GM23338 (cell line): ENCODE data around the gene FARSA. TPM values are rescaled to one million over a fixed set of nuclear protein-coding genes. Genes with fewer than 3 reads are reported as not detected.

Source experiments
- ATAC-seq: fragments of 200-7000 bp; cut with Tn5 transposase; 3 replicates; pipeline ENCODE4 v1.9.1; 2020
- DNase-seq: peaks from one replicate; pipeline ENCODE4 v3.0.0-alpha.2; 2015; ENCODE audit warnings: low spot score
- H2AFZ ChIP-seq: fragments of 200-600 bp; sonication (generic); 2 replicates; pipeline ENCODE4 v1.8.0; 2016; ENCODE audit warnings: antibody characterized with exemption, mild to moderate bottlenecking, moderate library complexity
- H3F3A ChIP-seq: fragments of 200-600 bp; sonication (generic); replicated peaks from 2 replicates; pipeline ENCODE4 v1.8.0; 2017; ENCODE audit warnings: antibody characterized with exemption, mixed run types, low read depth
- H3K27ac ChIP-seq: fragments of 200-600 bp; sonication (generic); 2 replicates; pipeline ENCODE4 v1.6.1; 2016; ENCODE audit warnings: low read depth
- H3K27me3 ChIP-seq: fragments of 200-600 bp; sonication (generic); 2 replicates; pipeline ENCODE4 v1.8.0; 2016; ENCODE audit warnings: mild to moderate bottlenecking, mixed run types, moderate library complexity; ENCODE audit not compliant: insufficient read depth
- H3K36me3 ChIP-seq: fragments of 200-600 bp; sonication (generic); 2 replicates; pipeline ENCODE4 v1.8.0; 2016; ENCODE audit warnings: mild to moderate bottlenecking; ENCODE audit not compliant: insufficient read depth
- H3K4me1 ChIP-seq: fragments of 200-600 bp; sonication (generic); 2 replicates; pipeline ENCODE4 v1.8.0; 2016; ENCODE audit warnings: mild to moderate bottlenecking, moderate library complexity; ENCODE audit not compliant: insufficient read depth
- H3K4me2 ChIP-seq: fragments of 200-600 bp; sonication (generic); 2 replicates; pipeline ENCODE4 v1.7.1; 2017; ENCODE audit warnings: mixed run types
- H3K4me3 ChIP-seq: fragments of 200-600 bp; sonication (generic); 2 replicates; pipeline ENCODE4 v1.6.1; 2016; ENCODE audit warnings: mixed run types
- H3K79me2 ChIP-seq: fragments of 200-600 bp; sonication (generic); replicated peaks from 2 replicates; pipeline ENCODE4 v1.8.0; 2017; ENCODE audit warnings: mild to moderate bottlenecking; ENCODE audit not compliant: insufficient read depth
- H3K9me2 ChIP-seq: fragments of 200-600 bp; sonication (generic); 2 replicates; pipeline ENCODE4 v1.8.0; 2017; ENCODE audit not compliant: insufficient read depth
- H4K20me1 ChIP-seq: fragments of 200-600 bp; sonication (generic); replicated peaks from 2 replicates; pipeline ENCODE4 v1.8.0; 2017; ENCODE audit warnings: mild to moderate bottlenecking; ENCODE audit not compliant: insufficient read depth
- H3K27ac Mint-ChIP-seq: 2 replicates; pipeline ENCODE4 v1.8.0; 2020; ENCODE audit warnings: inconsistent platforms, mild to moderate bottlenecking, moderate library complexity, mixed read lengths
- H3K27me3 Mint-ChIP-seq: 3 replicates; pipeline ENCODE4 v1.8.0; 2022; ENCODE audit warnings: low read depth, mild to moderate bottlenecking, moderate library complexity, mixed read lengths, inconsistent platforms; ENCODE audit not compliant: insufficient read depth, poor library complexity
- H3K36me3 Mint-ChIP-seq: 3 replicates; pipeline ENCODE4 v1.8.0; 2021; ENCODE audit warnings: low read depth, mild to moderate bottlenecking, inconsistent platforms, moderate library complexity, mixed read lengths
- H3K4me1 Mint-ChIP-seq: 3 replicates; pipeline ENCODE4 v1.8.0; 2020; ENCODE audit warnings: mild to moderate bottlenecking, inconsistent platforms, mixed read lengths
- H3K4me3 Mint-ChIP-seq: 3 replicates; pipeline ENCODE4 v1.8.0; 2021; ENCODE audit warnings: moderate library complexity, mild to moderate bottlenecking, inconsistent platforms, mixed read lengths
- H3K9me3 Mint-ChIP-seq: 3 replicates; pipeline ENCODE4 v1.8.0; 2020; ENCODE audit warnings: moderate library complexity, mild to moderate bottlenecking, inconsistent platforms, mixed read lengths
- CREB1 ChIP-seq: fragments of 250-450 bp; sonication (Bioruptor Pico); IDR thresholded peaks from 2 replicates; pipeline ENCODE4 v1.5.0; 2020; ENCODE audit warnings: low read depth, mild to moderate bottlenecking, moderate library complexity
- CTCF ChIP-seq, 2 experiments: fragments of 200-600 bp in 1 of 2; sonication (generic) in 1 of 2; conservative IDR thresholded peaks; 2 replicates each; pipeline versions ENCODE4 v1.5.1 to v1.6.1; 2016 to 2017; ENCODE audit warnings: antibody characterized with exemption in 2 of 2, low read depth in 2 of 2, mild to moderate bottlenecking in 2 of 2, moderate library complexity in 1 of 2
- ETS1 ChIP-seq: IDR thresholded peaks from 2 replicates; pipeline ENCODE4 v1.6.1; 2016; ENCODE audit warnings: antibody characterized with exemption
- EZH2 ChIP-seq: fragments of 200-600 bp; sonication (generic); IDR thresholded peaks from one replicate; pipeline ENCODE4 v1.8.0; 2017; ENCODE audit warnings: antibody characterized with exemption, mild to moderate bottlenecking, low read depth; ENCODE audit not compliant: unreplicated experiment
- EZH2phosphoT487 ChIP-seq: fragments of 200-600 bp; sonication (generic); IDR thresholded peaks from one replicate; pipeline ENCODE4 v1.8.1; 2018; ENCODE audit warnings: antibody characterized with exemption; ENCODE audit not compliant: unreplicated experiment
- JUNB ChIP-seq: IDR thresholded peaks from one replicate; pipeline ENCODE4 v1.6.1; 2016; ENCODE audit warnings: antibody characterized with exemption; ENCODE audit not compliant: unreplicated experiment
- NANOG ChIP-seq: IDR thresholded peaks from 2 replicates; pipeline ENCODE4 v1.6.1; 2016; ENCODE audit warnings: antibody characterized with exemption, borderline replicate concordance
- POLR2AphosphoS5 ChIP-seq: IDR thresholded peaks from 2 replicates; pipeline ENCODE4 v1.6.1; 2016; ENCODE audit warnings: antibody characterized with exemption, low read depth
- REST ChIP-seq: IDR thresholded peaks from one replicate; pipeline ENCODE4 v1.6.1; 2018; ENCODE audit warnings: antibody characterized with exemption; ENCODE audit not compliant: unreplicated experiment
- STAT1 ChIP-seq: IDR thresholded peaks from one replicate; pipeline ENCODE4 v1.6.1; 2016; ENCODE audit warnings: antibody characterized with exemption; ENCODE audit not compliant: unreplicated experiment
- ZNF114 ChIP-seq: fragments of 250-450 bp; sonication (Bioruptor Pico); IDR thresholded peaks from 2 replicates; pipeline ENCODE4 v1.5.0; 2020; ENCODE audit warnings: mild to moderate bottlenecking, moderate library complexity
- ZNF331 ChIP-seq: fragments of 250-450 bp; sonication (Bioruptor Pico); IDR thresholded peaks from 2 replicates; pipeline ENCODE4 v1.5.0; 2020; ENCODE audit warnings: low read depth, mild to moderate bottlenecking, moderate library complexity
- ZNF462 ChIP-seq: fragments of 250-450 bp; sonication (Bioruptor Pico); IDR thresholded peaks from 2 replicates; pipeline ENCODE4 v1.5.0; 2020; ENCODE audit warnings: mild to moderate bottlenecking, moderate library complexity
- polyA plus RNA-seq: library from polyadenylated mRNA; unstranded; fragments of >200 nt; fragmentation: Nextera tagmentation; extraction: Ambion mirVana; gene quantifications from 2 replicates; pipeline ENCODE4 v1.2.1, GENCODE V29; 2016
- total RNA-seq: library from RNA; depleted of rRNA; stranded (reverse); fragments of >200 nt; shearing (Covaris generic); gene quantifications from 2 replicates; pipeline ENCODE4 v1.2.3, GENCODE V29; 2014

Gene FARSA
- total and polyA plus RNA-seq, 2 experiments from 2014 or later: 74.7 to 86.4 TPM

GRCh38 chr19:12922959-12923358 lies 10.6 kb downstream of the FARSA start:
- Mint-ChIP-seq H3K4me3 (no peak overlapping the region; the same call in 2 of the 3 replicates), H3K9me3 (peaks cover 11% of the 10 kb centered on the region; the same call in 2 of the 3 replicates), H3K27ac (no peak overlapping the region), H3K27me3 (peaks cover 34% of the 10 kb centered on the region), H3K36me3 (peaks cover 79% of the 10 kb centered on the region), H3K4me1 (no peaks in the 10 kb centered on the region)
- H3K4me2 ChIP-seq: no peak overlapping the region
- ATAC-seq (no peak), DNase-seq (no peak)
- H3K27ac ChIP-seq: no peak overlapping the region
- H4K20me1 ChIP-seq: peaks cover 6% of the 10 kb centered on the region; the same call in 1 of the 2 replicates
- H3K4me3 ChIP-seq: no peak overlapping the region
- H3K36me3 ChIP-seq: peaks cover 30% of the 10 kb centered on the region
- H3F3A ChIP-seq: peaks cover 12% of the 10 kb centered on the region; the same call in 1 of the 2 replicates
- no peaks in the 10 kb centered on the region for H3K4me1 ChIP-seq
- H3K79me2 ChIP-seq: no peaks in the 10 kb centered on the region
- H3K9me2 ChIP-seq: no peaks in the 10 kb centered on the region; the same call in 1 of the 2 replicates
- no peak for TF ChIP-seq CTCF (conservative IDR thresholded peaks at IDR 0.05; ENCODE audit: low read depth in 2 of 2)
- TF ChIP-seq STAT1: no peak
- no peak for TF ChIP-seq EZH2phosphoT487
- no peak for TF ChIP-seq EZH2
- TF ChIP-seq ETS1: no peak
- no peak for TF ChIP-seq ZNF331 (CRISPR knock-in tag)
- TF ChIP-seq ZNF462 (CRISPR knock-in tag): no peak
- no peak for TF ChIP-seq REST
- no peak for TF ChIP-seq NANOG
- TF ChIP-seq CREB1: no peak
- no peak for TF ChIP-seq JUNB
- no peak for TF ChIP-seq ZNF114 (CRISPR knock-in tag)
- no peak for TF ChIP-seq POLR2AphosphoS5
- no peak overlapping the region for H2AFZ ChIP-seq
- H3K27me3 ChIP-seq: peaks cover 10% of the 10 kb centered on the region
